OCI-LY1 (cell line): ENCODE measurements around the gene ZFAND5.

Experiments used
- H2AFZ ChIP-seq: fragments of 200-600 bp; sonication (generic), shearing (Covaris generic); 2 replicates; pipeline ENCODE4 v1.6.0; 2014; ENCODE audit warnings: antibody characterized with exemption, mild to moderate bottlenecking, low read length
- H3F3A ChIP-seq: fragments of 200-600 bp; sonication (generic), shearing (Covaris generic); 2 replicates; pipeline ENCODE4 v1.6.0; 2014; ENCODE audit warnings: mild to moderate bottlenecking, antibody characterized with exemption, low read length, moderate library complexity; ENCODE audit not compliant: insufficient read depth
- H3K27ac ChIP-seq: fragments of 200-600 bp; sonication (generic); 2 replicates; pipeline ENCODE4 v1.5.1; 2014; ENCODE audit warnings: low read length, mixed run types, mild to moderate bottlenecking, low read depth; ENCODE audit not compliant: poor library complexity, severe bottlenecking
- H3K27me3 ChIP-seq: fragments of 200-600 bp; sonication (generic); 2 replicates; pipeline ENCODE4 v1.6.0; 2014; ENCODE audit warnings: antibody characterized with exemption, mild to moderate bottlenecking, low read length, moderate library complexity; ENCODE audit not compliant: insufficient read depth
- H3K36me3 ChIP-seq: fragments of 200-600 bp; sonication (generic); 2 replicates; pipeline ENCODE4 v1.6.1; 2014; ENCODE audit warnings: mild to moderate bottlenecking, antibody characterized with exemption, low read length, moderate library complexity, mixed read lengths; ENCODE audit not compliant: insufficient read depth
- H3K4me1 ChIP-seq: fragments of 200-600 bp; sonication (generic); 2 replicates; pipeline ENCODE4 v1.5.1; 2014; ENCODE audit warnings: mild to moderate bottlenecking, low read length, moderate library complexity; ENCODE audit not compliant: insufficient read depth, severe bottlenecking
- H3K4me2 ChIP-seq: fragments of 200-600 bp; sonication (generic), shearing (Covaris generic); 2 replicates; pipeline ENCODE4 v1.6.1; 2014; ENCODE audit warnings: low read length
- H3K4me3 ChIP-seq: fragments of 200-600 bp; sonication (generic); 2 replicates; pipeline ENCODE4 v1.5.1; 2014; ENCODE audit warnings: low read length, low read depth, mild to moderate bottlenecking, mixed read lengths; ENCODE audit not compliant: poor library complexity, severe bottlenecking
- H3K79me2 ChIP-seq: fragments of 200-600 bp; shearing (Covaris generic); 2 replicates; pipeline ENCODE4 v1.6.1; 2016; ENCODE audit warnings: mixed run types, low read length, mixed read lengths; ENCODE audit not compliant: insufficient read depth
- H3K9ac ChIP-seq: fragments of 200-600 bp; sonication (generic), shearing (Covaris generic); 2 replicates; pipeline ENCODE4 v1.6.1; 2014; ENCODE audit warnings: mild to moderate bottlenecking, low read length, mixed read lengths
- H3K9me2 ChIP-seq: fragments of 200-600 bp; sonication (generic), shearing (Covaris generic); 2 replicates; pipeline ENCODE4 v1.6.1; 2014; ENCODE audit warnings: low read depth, mild to moderate bottlenecking, low read length, mixed read lengths
- H3K9me3 ChIP-seq: fragments of 200-600 bp; shearing (Covaris generic); 2 replicates; pipeline ENCODE4 v1.6.1; 2014; ENCODE audit warnings: low read length, mixed read lengths
- H4K20me1 ChIP-seq: fragments of 200-600 bp; sonication (generic), shearing (Covaris generic); 2 replicates; pipeline ENCODE4 v1.6.0; 2016; ENCODE audit warnings: mild to moderate bottlenecking, low read length; ENCODE audit not compliant: insufficient read depth
- CTCF ChIP-seq: fragments of 200-600 bp; sonication (generic), shearing (Covaris generic); IDR thresholded peaks from 2 replicates; pipeline ENCODE4 v1.5.1; 2017; ENCODE audit warnings: mild to moderate bottlenecking, antibody characterized with exemption, low read length, moderate library complexity, mixed read lengths
- EZH2 ChIP-seq: fragments of 200-600 bp; sonication (generic), shearing (Covaris generic); IDR thresholded peaks from 2 replicates; pipeline ENCODE4 v1.8.0; 2017; ENCODE audit warnings: borderline replicate concordance, mixed run types, mild to moderate bottlenecking, antibody characterized with exemption, low read length, moderate library complexity, mixed read lengths

ZFAND5 gene

GRCh38 chr9:72313507-72313906 is 51.5 kb downstream of the ZFAND5 start:
- Histone ChIP-seq H3K27ac (no peak overlapping the region), H3F3A (no peaks in the 10 kb centered on the region), H2AFZ (no peak overlapping the region), H3K4me3 (no peak overlapping the region), H3K4me1 (no peaks in the 10 kb centered on the region), H3K9me2 (no peaks in the 10 kb centered on the region), H3K36me3 (no peaks in the 10 kb centered on the region), H3K9ac (no peak overlapping the region), H3K27me3 (no peaks in the 10 kb centered on the region), H3K9me3 (no peaks in the 10 kb centered on the region), H4K20me1 (no peaks in the 10 kb centered on the region), H3K4me2 (no peak overlapping the region), H3K79me2 (no peaks in the 10 kb centered on the region)
- no peak for TF ChIP-seq CTCF
- TF ChIP-seq EZH2, result no peak

- H2AFZ ChIP-seq, result no peak overlapping the region
- no peaks in the 10 kb centered on the region for H3K36me3 ChIP-seq
- no peaks in the 10 kb centered on the region for H3K9me2 ChIP-seq
- H4K20me1 ChIP-seq, result no peaks in the 10 kb centered on the region
- H3K4me2 ChIP-seq, result no peak overlapping the region
- no peaks in the 10 kb centered on the region for H3K27me3 ChIP-seq
- no peak overlapping the region for H3K4me3 ChIP-seq
- H3K9ac ChIP-seq, result no peak overlapping the region
- no peak for TF ChIP-seq EZH2
- TF ChIP-seq CTCF, result no peak
- no peaks in the 10 kb centered on the region for H3K4me1 ChIP-seq
- H3K9me3 ChIP-seq, result no peaks in the 10 kb centered on the region
- H3K79me2 ChIP-seq, result no peaks in the 10 kb centered on the region
- no peaks in the 10 kb centered on the region for H3F3A ChIP-seq
- no peak overlapping the region for H3K27ac ChIP-seq
Measured at GRCh38 chr9:72312386-72312987, 52.5 kb downstream of the ZFAND5 start.

GRCh38 chr9:72309364-72310133 is 55.5 kb downstream of the ZFAND5 start:
- Histone ChIP-seq H3K4me3 (no peak overlapping the region), H3K36me3 (no peaks in the 10 kb centered on the region), H3K79me2 (no peaks in the 10 kb centered on the region), H3K27me3 (no peaks in the 10 kb centered on the region), H2AFZ (no peak overlapping the region), H3K9me2 (no peaks in the 10 kb centered on the region), H3K4me1 (no peaks in the 10 kb centered on the region), H3K4me2 (no peak overlapping the region), H3F3A (no peaks in the 10 kb centered on the region), H3K9me3 (no peaks in the 10 kb centered on the region), H4K20me1 (no peaks in the 10 kb centered on the region), H3K27ac (no peak overlapping the region), H3K9ac (no peak overlapping the region)
- TF ChIP-seq EZH2 (no peak), CTCF (no peak)
